GM21576 (cell line): ENCODE measurements around the gene ACCS.

Source experiments
- ATAC-seq: cut with Tn5 transposase; IDR thresholded peaks from one replicate; pipeline ENCODE4 v1.9.1; 2021; ENCODE audit warnings: mild to moderate bottlenecking, moderate library complexity; ENCODE audit not compliant: unreplicated experiment

The ACCS gene

DNA sequence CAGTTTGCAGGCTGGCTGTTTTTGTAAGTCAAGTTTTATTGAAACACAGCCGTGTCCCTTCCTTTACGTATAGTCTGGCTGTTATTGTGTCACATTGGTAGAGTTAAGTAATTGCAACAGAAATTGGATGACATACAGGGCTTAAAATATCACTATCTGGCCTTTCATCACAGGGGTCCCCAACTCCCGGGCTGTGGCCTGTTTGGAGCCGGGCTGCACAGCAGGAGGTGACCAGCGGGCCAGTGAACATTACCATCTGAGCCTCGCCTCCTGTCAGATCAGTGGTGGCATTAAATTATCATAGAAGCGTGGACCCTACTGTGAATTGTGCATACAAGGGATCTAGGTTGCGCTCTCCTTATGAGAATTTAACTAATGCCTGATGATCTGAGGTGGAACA, 61.1 kb downstream of the ACCS start:
- ATAC-seq = no peak

GRCh38 chr11:44128729-44129128, 62.7 kb downstream of the ACCS start:
- ATAC-seq = no peak

- ATAC-seq = no peak
These were observed 64.7 kb downstream of the ACCS start for GRCh38 chr11:44130751-44131150.

DNA sequence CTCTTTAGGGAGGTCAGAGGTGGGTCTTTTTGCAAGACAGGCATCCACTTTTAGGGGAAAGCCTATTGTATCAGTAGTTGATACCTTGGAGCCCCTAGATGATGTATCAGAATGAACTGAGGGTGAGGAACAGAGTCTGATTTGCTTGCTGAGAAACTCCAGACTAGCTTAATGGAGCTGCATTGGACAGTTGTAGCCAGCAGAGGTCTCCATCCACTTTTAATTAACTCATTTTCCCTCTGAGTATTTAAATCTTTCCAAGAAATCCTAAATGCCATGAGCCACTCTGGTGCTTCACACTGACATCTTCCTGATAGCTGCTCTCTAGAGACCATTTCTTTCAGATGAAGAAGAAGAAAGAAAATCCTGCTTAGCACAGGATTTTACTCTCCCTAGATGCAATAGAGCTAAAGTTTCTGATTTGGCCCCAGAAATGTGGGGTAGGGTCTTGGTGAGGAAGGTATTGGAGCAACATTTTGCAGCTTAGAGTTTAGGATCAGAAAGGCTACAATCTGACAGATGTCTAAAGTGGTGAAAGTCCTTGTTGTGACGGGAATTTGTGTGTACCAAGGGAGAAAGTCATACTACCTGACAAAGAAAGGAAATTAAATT, 67.4 kb downstream of the ACCS start:
- ATAC-seq = no peak
